Keratinocyte (primary cell): ENCODE data around the gene MNX1.

Experiments
- CTCF ChIP-seq, 3 experiments: IDR thresholded peaks in 1 of 3; conservative IDR thresholded peaks in 1 of 3; optimal IDR thresholded peaks in 1 of 3; 2 replicates in 2 of 3; 3 replicates in 1 of 3; pipeline versions ENCODE3 to v1.5.1; 2011; ENCODE audit warnings: low read length in 3 of 3, mild to moderate bottlenecking in 3 of 3, moderate library complexity in 2 of 3, control low read depth in 1 of 3, inconsistent platforms in 1 of 3; ENCODE audit not compliant: insufficient read depth in 2 of 3; ENCODE audit errors: extremely low read depth in 1 of 3
- EZH2 ChIP-seq: IDR thresholded peaks from one replicate; pipeline ENCODE4 v1.6.1; 2012; ENCODE audit warnings: inconsistent platforms, mild to moderate bottlenecking, low read length, moderate library complexity

GRCh38 chr7:156975620-156976019, 34.8 kb downstream of the MNX1 start:
- TF ChIP-seq EZH2 (no peak), CTCF (optimal IDR thresholded peaks at IDR 0.05 in 1 of 3, IDR thresholded peaks at IDR 0.05 in 1 of 3, conservative IDR thresholded peaks at IDR 0.05 in 1 of 3; ENCODE audit: extremely low read depth in 1 of 3, insufficient read depth in 2 of 3, low read length in 3 of 3) (no peak)
